SK-N-SH (cell line): ENCODE measurements around the gene ELP1. TPM values are rescaled to one million over a fixed set of nuclear protein-coding genes. Genes with fewer than 3 reads are reported as not detected.

Experiments used
- CTCF ChIA-PET: fragments of 300-600, 350-600 bp; formaldehyde crosslinking; extraction: SDS; loops from one replicate; lab custom pipeline; 2021; lab: Yijun Ruan, JAX
- POLR2A ChIA-PET: fragments of 350-600 bp; sonication (Branson Sonifier 250); formaldehyde crosslinking; extraction: SDS; loops from one replicate; lab custom pipeline; 2020; ENCODE audit warnings: antibody characterized with exemption, inconsistent platforms; lab: Yijun Ruan, JAX
- DNase-seq: peaks from one replicate; pipeline ENCODE4 v3.0.0; 2012
- H2AFZ ChIP-seq: fragments of 200-600 bp; sonication (generic); 2 replicates; pipeline ENCODE4 v1.8.1; 2016; ENCODE audit warnings: antibody characterized with exemption, mild to moderate bottlenecking, low read depth
- H3F3A ChIP-seq: fragments of 200-600 bp; sonication (generic); replicated peaks from 2 replicates; pipeline ENCODE3; 2016; ENCODE audit warnings: antibody characterized with exemption, mild to moderate bottlenecking; ENCODE audit not compliant: insufficient read depth
- H3K27ac ChIP-seq, 2 experiments: fragments of 200-500 bp in 1 of 2; fragments of 200-600 bp in 1 of 2; sonication (Bioruptor generic) in 1 of 2; sonication (generic), shearing (Covaris generic) in 1 of 2; 2 replicates each; pipeline versions ENCODE4 v1.5.1 to v1.6.1; 2014 to 2016; ENCODE audit warnings: low read depth in 2 of 2, inconsistent platforms in 1 of 2, low read length in 1 of 2, mild to moderate bottlenecking in 1 of 2, mixed read lengths in 1 of 2
- H3K27me3 ChIP-seq: fragments of 200-600 bp; sonication (generic), shearing (Covaris generic); 2 replicates; pipeline ENCODE4 v1.6.1; 2016; ENCODE audit warnings: mixed run types; ENCODE audit not compliant: insufficient read depth
- H3K36me3 ChIP-seq, 2 experiments: fragments of 200-500 bp in 1 of 2; fragments of 200-600 bp in 1 of 2; sonication (Bioruptor generic) in 1 of 2; sonication (generic) in 1 of 2; replicated peaks in 1 of 2; 2 replicates each; pipeline versions ENCODE3 to v1.5.1; 2014 to 2016; ENCODE audit warnings: low read length in 1 of 2, mild to moderate bottlenecking in 1 of 2; ENCODE audit not compliant: insufficient read depth in 2 of 2, control insufficient read depth in 1 of 2
- H3K4me1 ChIP-seq, 2 experiments: fragments of 200-500 bp in 1 of 2; fragments of 200-600 bp in 1 of 2; sonication (Bioruptor generic) in 1 of 2; sonication (generic), shearing (Covaris generic) in 1 of 2; 2 replicates each; pipeline versions ENCODE4 v1.5.1 to v1.6.1; 2014 to 2016; ENCODE audit warnings: low read depth in 1 of 2, low read length in 1 of 2, mixed run types in 1 of 2; ENCODE audit not compliant: insufficient read depth in 2 of 2, control insufficient read depth in 1 of 2
- H3K4me2 ChIP-seq: fragments of 200-600 bp; sonication (generic), shearing (Covaris generic); 2 replicates; pipeline ENCODE4 v1.6.1; 2017; ENCODE audit warnings: mixed run types
- H3K4me3 ChIP-seq, 2 experiments: fragments of 200-500 bp in 1 of 2; fragments of 200-600 bp in 1 of 2; sonication (Bioruptor generic) in 1 of 2; sonication (generic), shearing (Covaris generic) in 1 of 2; 2 replicates each; pipeline versions ENCODE4 v1.5.1 to v1.8.1; 2014 to 2016; ENCODE audit warnings: low read depth in 2 of 2, inconsistent platforms in 1 of 2, low read length in 1 of 2, mild to moderate bottlenecking in 1 of 2, mixed read lengths in 1 of 2, moderate library complexity in 1 of 2
- H3K79me2 ChIP-seq: fragments of 200-600 bp; sonication (generic); 2 replicates; pipeline ENCODE4 v1.8.1; 2017; ENCODE audit warnings: mild to moderate bottlenecking; ENCODE audit not compliant: insufficient read depth
- H3K9ac ChIP-seq: fragments of 200-600 bp; sonication (generic); 2 replicates; pipeline ENCODE4 v1.6.1; 2017; ENCODE audit warnings: mixed run types
- H3K9me2 ChIP-seq: fragments of 200-600 bp; sonication (generic); 2 replicates; pipeline ENCODE4 v1.6.1; 2017; ENCODE audit warnings: mixed run types
- H3K9me3 ChIP-seq: fragments of 200-600 bp; sonication (generic); 2 replicates; pipeline ENCODE4 v1.6.1; 2017; ENCODE audit warnings: mixed run types, mild to moderate bottlenecking, moderate library complexity
- H4K20me1 ChIP-seq: fragments of 200-600 bp; sonication (generic); 2 replicates; pipeline ENCODE4 v1.6.1; 2017; ENCODE audit warnings: mild to moderate bottlenecking, mixed run types; ENCODE audit not compliant: insufficient read depth
- CHD2 ChIP-seq: fragments of 150-350 bp; IDR thresholded peaks from 2 replicates; pipeline ENCODE4 v1.6.1; 2018; ENCODE audit warnings: low read length; ENCODE audit not compliant: partially characterized antibody
- ELF1 ChIP-seq: IDR thresholded peaks from 2 replicates; pipeline ENCODE4 v1.4.0; 2012
- EP300 ChIP-seq, 2 experiments: IDR thresholded peaks; 2 replicates each; pipeline versions ENCODE4 v1.4.0 to v1.6.1; 2012; ENCODE audit warnings: borderline replicate concordance in 1 of 2, low read depth in 1 of 2, low read length in 1 of 2
- EZH2phosphoT487 ChIP-seq: fragments of 200-600 bp; sonication (generic); IDR thresholded peaks from 2 replicates; pipeline ENCODE4 v1.6.1; 2017; ENCODE audit warnings: low read depth, mixed run types, mild to moderate bottlenecking, antibody characterized with exemption, moderate library complexity, borderline replicate concordance
- FOSL2 ChIP-seq: IDR thresholded peaks from 2 replicates; pipeline ENCODE4 v1.4.0; 2012; ENCODE audit warnings: low read depth, mild to moderate bottlenecking, moderate library complexity, borderline replicate concordance
- GABPA ChIP-seq: IDR thresholded peaks from 2 replicates; pipeline ENCODE4 v1.4.0; 2012; ENCODE audit warnings: low read depth, mild to moderate bottlenecking
- IRF3 ChIP-seq: fragments of 150-350 bp; IDR thresholded peaks from 2 replicates; pipeline ENCODE4 v1.6.1; 2016; ENCODE audit warnings: mild to moderate bottlenecking, low read depth, low read length
- MAX ChIP-seq: IDR thresholded peaks from 2 replicates; pipeline ENCODE4 v1.4.0; 2012; ENCODE audit warnings: low read depth
- MEF2A ChIP-seq: IDR thresholded peaks from 2 replicates; pipeline ENCODE4 v1.4.0; 2012; ENCODE audit warnings: low read depth, borderline replicate concordance
- NFIC ChIP-seq: IDR thresholded peaks from 2 replicates; pipeline ENCODE4 v1.4.0; 2012; ENCODE audit warnings: borderline replicate concordance
- NRF1 ChIP-seq: IDR thresholded peaks from 2 replicates; pipeline ENCODE4 v1.6.1; 2012; ENCODE audit warnings: low read depth, mild to moderate bottlenecking, low read length
- RAD21 ChIP-seq: IDR thresholded peaks from 2 replicates; pipeline ENCODE4 v1.6.1; 2012; ENCODE audit warnings: mild to moderate bottlenecking, low read length
- RCOR1 ChIP-seq: fragments of 150-350 bp; IDR thresholded peaks from 2 replicates; pipeline ENCODE4 v1.6.1; 2017; ENCODE audit warnings: antibody characterized with exemption, low read length
- SMC3 ChIP-seq: IDR thresholded peaks from 2 replicates; pipeline ENCODE4 v1.6.1; 2012; ENCODE audit warnings: low read depth, low read length, improper control_type of control experiment
- TCF12 ChIP-seq: IDR thresholded peaks from 2 replicates; pipeline ENCODE4 v1.4.0; 2012
- TEAD4 ChIP-seq: IDR thresholded peaks from 2 replicates; pipeline ENCODE4 v1.4.0; 2012; ENCODE audit warnings: mild to moderate bottlenecking, borderline replicate concordance; ENCODE audit not compliant: insufficient read depth
- USF1 ChIP-seq: IDR thresholded peaks from 2 replicates; pipeline ENCODE4 v1.4.0; 2012; ENCODE audit warnings: low read depth, borderline replicate concordance
- YY1 ChIP-seq: IDR thresholded peaks from 2 replicates; pipeline ENCODE4 v1.4.0; 2012; ENCODE audit warnings: low read depth, mild to moderate bottlenecking
- ZBTB33 ChIP-seq: IDR thresholded peaks from 2 replicates; pipeline ENCODE4 v1.4.0; 2012; ENCODE audit warnings: low read depth, borderline replicate concordance
- WGBS: methylation state at CpG from one replicate; pipeline ENCODE4 v1.1.6; 2017; ENCODE audit warnings: low lambda C conversion rate; 5-methylcytosine and 5-hydroxymethylcytosine counted together
- polyA plus RNA-seq, 3 experiments: library from polyadenylated mRNA; depleted of rRNA; stranded (reverse); fragments of >200 nt; gene quantifications; 2 replicates each; pipeline ENCODE4 v1.2.3, GENCODE V29; 2012
- TF ChIP-seq, protein P1 (sequence below): fragments of 150-350 bp; IDR thresholded peaks from 2 replicates; pipeline ENCODE4 v1.6.1; 2017; ENCODE audit warnings: antibody characterized with exemption, low read length, low read depth, borderline replicate concordance

Gene ELP1
- polyA plus RNA-seq, 1 of the 3 experiments (the other 2 are of a cell fraction): 19.1 TPM

DNA sequence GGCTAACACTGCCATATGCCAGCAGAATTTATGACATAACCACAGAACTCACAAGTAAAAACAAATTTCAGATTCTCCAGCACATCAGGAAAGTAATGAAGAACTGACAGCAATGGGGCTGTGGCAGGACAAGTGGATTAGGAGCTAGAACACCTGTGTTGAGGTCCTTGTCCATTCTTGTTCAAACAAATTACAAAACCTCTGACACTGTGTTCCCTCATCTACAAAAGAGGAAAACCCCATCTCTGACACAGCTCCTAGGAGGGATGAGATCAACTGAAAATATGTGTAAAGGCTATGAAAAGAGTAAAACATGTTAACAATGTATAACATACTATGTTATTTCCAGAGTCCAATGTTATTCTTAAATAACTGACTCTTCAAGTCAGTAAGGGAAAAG lies 23.5 kb downstream of the ELP1 start:
- TF ChIP-seq TCF12 (no peak), SMC3 (no peak), RAD21 (no peak), IRF3 (no peak), RCOR1 (no peak), GABPA (no peak)
- CTCF ChIA-PET: interaction anchor here (0.7 kb wide), 1 partner anchor 610 kb away, joined by 3 read pairs; no protein-coding TSS in a partner anchor

GRCh38 chr9:108905494-108905893 lies 28.4 kb downstream of the ELP1 start:
- no peaks in the 10 kb centered on the region for H3K9me2 ChIP-seq
- peaks cover 40 to 90% of the 10 kb centered on the region in 2 experiments for H3K36me3 ChIP-seq
- H3K4me3 ChIP-seq: no peak overlapping the region
- WGBS: 85% methylated on average over 2 of the region's 2 CpGs
- TF ChIP-seq RCOR1 (no peak), EP300 (IDR thresholded peaks at IDR 0.05; ENCODE audit: borderline replicate concordance in 1 of 2, low read depth in 1 of 2, low read length in 1 of 2) (no peak), NFIC (no peak), TCF12 (no peak), USF1 (no peak), CHD2 (no peak), MAX (no peak), IRF3 (no peak), ELF1 (no peak), GABPA (no peak), ZBTB33 (no peak), MEF2A (no peak), TEAD4 (no peak), FOSL2 (no peak), YY1 (no peak), SMC3 (no peak), NRF1 (no peak), EZH2phosphoT487 (no peak), RAD21 (no peak)
- TF ChIP-seq, protein P1, sequence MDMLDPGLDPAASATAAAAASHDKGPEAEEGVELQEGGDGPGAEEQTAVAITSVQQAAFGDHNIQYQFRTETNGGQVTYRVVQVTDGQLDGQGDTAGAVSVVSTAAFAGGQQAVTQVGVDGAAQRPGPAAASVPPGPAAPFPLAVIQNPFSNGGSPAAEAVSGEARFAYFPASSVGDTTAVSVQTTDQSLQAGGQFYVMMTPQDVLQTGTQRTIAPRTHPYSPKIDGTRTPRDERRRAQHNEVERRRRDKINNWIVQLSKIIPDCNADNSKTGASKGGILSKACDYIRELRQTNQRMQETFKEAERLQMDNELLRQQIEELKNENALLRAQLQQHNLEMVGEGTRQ: no peak
- H3K4me2 ChIP-seq: no peak overlapping the region
- no peak overlapping the region for H3K27ac ChIP-seq
- no peak overlapping the region for H2AFZ ChIP-seq
- no peak for DNase-seq
- no peaks in the 10 kb centered on the region for H3K27me3 ChIP-seq
- no peaks in the 10 kb centered on the region for H3K4me1 ChIP-seq
- no peaks in the 10 kb centered on the region for H4K20me1 ChIP-seq
- CTCF ChIA-PET: no interaction called here
- H3K9me3 ChIP-seq: no peaks in the 10 kb centered on the region
- no peak overlapping the region for H3K9ac ChIP-seq
- H3K79me2 ChIP-seq: no peaks in the 10 kb centered on the region
- no peaks in the 10 kb centered on the region for H3F3A ChIP-seq
- POLR2A ChIA-PET: no interaction called here

More for the DNA sequence above, 23.5 kb downstream of the ELP1 start:
- Histone ChIP-seq H3K27me3 (no peaks in the 10 kb centered on the region), H3K36me3 (peaks cover 22 to 79% of the 10 kb centered on the region in 2 experiments), H3K4me1 (no peaks in the 10 kb centered on the region), H3K9me2 (no peaks in the 10 kb centered on the region), H3K79me2 (no peaks in the 10 kb centered on the region), H2AFZ (no peak overlapping the region), H3F3A (no peaks in the 10 kb centered on the region), H3K9me3 (no peaks in the 10 kb centered on the region), H3K9ac (no peak overlapping the region), H4K20me1 (no peaks in the 10 kb centered on the region), H3K4me3 (no peak overlapping the region), H3K27ac (no peak overlapping the region), H3K4me2 (no peak overlapping the region)
- DNase-seq: no peak
- POLR2A ChIA-PET: no interaction called here
